ENCODE data around the gene PHOX2B. TPM values are rescaled to one million over a fixed set of nuclear protein-coding genes. Genes with fewer than 3 reads are reported as not detected.

The PHOX2B gene
- total and polyA plus RNA-seq, 8 donors: 0.48 to 2.0 TPM; not detected in 6

DNA sequence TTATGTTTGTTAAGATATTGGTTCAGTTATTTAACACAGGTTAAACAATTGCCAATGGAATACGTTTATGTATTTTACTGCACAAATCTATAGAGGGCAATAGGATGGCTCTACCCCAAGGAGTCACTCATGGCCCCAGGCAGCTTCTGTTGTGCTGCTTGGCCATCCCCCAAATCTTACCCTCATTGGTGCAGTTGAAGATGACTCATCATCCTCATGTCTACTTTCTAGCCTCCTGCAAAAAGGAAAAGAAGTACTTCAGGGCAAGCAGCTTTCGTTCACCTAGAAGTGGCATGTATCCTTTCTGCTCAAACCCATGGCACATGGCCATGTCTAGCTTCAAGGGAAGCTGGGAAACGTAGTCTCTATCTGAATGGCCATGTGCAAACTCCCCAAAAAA lies 14.2 kb downstream of the PHOX2B start:
- H3K27me3 ChIP-seq: peaks cover 0 to 54% (median 9%) of the 10 kb centered on the region in 3 donors
- 60 to 72% (median 69%) methylated on average over 3 of the region's 3 CpGs for WGBS, 5 donors
- intact Hi-C loops (cut with DNase I; ENCODE audit: low total_unique reads): no loop called here

DNA sequence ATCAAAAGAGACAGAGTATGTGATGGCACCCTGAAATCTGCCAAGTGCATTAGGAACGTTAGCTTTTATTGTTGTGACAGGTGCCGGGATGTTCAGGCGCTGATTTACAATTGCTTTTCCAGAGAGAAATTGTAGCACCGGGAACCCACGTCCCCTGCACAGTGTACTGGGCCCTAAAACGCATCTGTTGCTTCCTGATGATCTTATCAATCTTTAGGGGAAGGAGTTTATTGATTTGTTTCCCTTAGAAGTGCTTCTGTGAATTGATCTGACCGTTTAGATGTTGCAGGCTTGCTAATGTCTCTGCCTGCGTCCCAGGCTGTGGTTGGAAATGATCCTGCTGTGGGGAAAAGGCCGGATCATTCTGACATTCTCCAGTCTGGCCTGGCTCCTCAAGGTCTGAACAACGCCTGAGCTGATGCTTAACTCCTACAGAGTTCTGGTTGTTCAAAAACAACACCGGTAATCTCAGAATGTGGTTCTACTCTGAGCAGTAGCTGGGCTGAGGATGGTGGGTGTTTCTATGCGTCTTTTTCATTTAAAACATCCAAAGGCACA lies 16.9 kb downstream of the PHOX2B start:
- H3K27me3 ChIP-seq: peaks cover 0 to 50% (median 9%) of the 10 kb centered on the region in 3 donors
- no peak for DNase-seq
- intact Hi-C loops (cut with DNase I; ENCODE audit: low total_unique reads): no loop called here

More for the DNA sequence above, 14.2 kb downstream of the PHOX2B start:
- H3K27ac ChIP-seq: no peak overlapping the region
- DNase-seq: no peak
- no peak for TF ChIP-seq EP300 (IDR thresholded peaks at IDR 0.05)
- no peak for TF ChIP-seq POLR2AphosphoS5 (IDR thresholded peaks at IDR 0.05)
- no peak for TF ChIP-seq POLR2A (IDR thresholded peaks at IDR 0.05)
- no peak for TF ChIP-seq CTCF (IDR thresholded peaks at IDR 0.05)
- no peak overlapping the region for H3K4me3 ChIP-seq
- H3K4me1 ChIP-seq: no peaks in the 10 kb centered on the region
- no peaks in the 10 kb centered on the region for H3K36me3 ChIP-seq
- H3K9me3 ChIP-seq: no peaks in the 10 kb centered on the region

GRCh38 chr4:41728573-41728913 lies 20.0 kb downstream of the PHOX2B start:
- Histone ChIP-seq H3K9me3 (peaks cover 0 to 21% (median 9%) of the 10 kb centered on the region in 4 donors), H3K27me3 (peaks cover 0 to 43% (median 0%) of the 10 kb centered on the region in 3 donors), H3K36me3 (no peaks in the 10 kb centered on the region), H3K4me1 (no peaks in the 10 kb centered on the region), H3K4me3 (no peak overlapping the region), H3K27ac (no peak overlapping the region)
- intact Hi-C loops (cut with DNase I; ENCODE audit: low total_unique reads): no loop called here
- TF ChIP-seq CTCF (IDR thresholded peaks at IDR 0.05): no peak
- TF ChIP-seq POLR2AphosphoS5 (IDR thresholded peaks at IDR 0.05): no peak
- TF ChIP-seq POLR2A (IDR thresholded peaks at IDR 0.05): no peak
- TF ChIP-seq EP300 (IDR thresholded peaks at IDR 0.05): no peak
- WGBS, 5 donors: 54 to 73% (median 72%) methylated on average over 3 of the region's 3 CpGs
- DNase-seq: no peak

More for the DNA sequence above, 16.9 kb downstream of the PHOX2B start:
- no peak overlapping the region for H3K27ac ChIP-seq
- TF ChIP-seq EP300 (IDR thresholded peaks at IDR 0.05): no peak
- no peak overlapping the region for H3K4me3 ChIP-seq
- H3K4me1 ChIP-seq: no peaks in the 10 kb centered on the region
- WGBS, 5 donors: 39 to 46% (median 40%) methylated on average over 12 of the region's 12 CpGs
- H3K36me3 ChIP-seq: no peaks in the 10 kb centered on the region
- peaks cover 0 to 2% (median 0%) of the 10 kb centered on the region in 4 donors for H3K9me3 ChIP-seq

- intact Hi-C loops (cut with DNase I; ENCODE audit: low total_unique reads): no loop called here
- peaks cover 0 to 21% (median 9%) of the 10 kb centered on the region in 4 donors for H3K9me3 ChIP-seq
- no peak for DNase-seq
- no peaks in the 10 kb centered on the region for H3K4me1 ChIP-seq
- TF ChIP-seq CTCF (IDR thresholded peaks at IDR 0.05): no peak
- no peak for TF ChIP-seq POLR2AphosphoS5 (IDR thresholded peaks at IDR 0.05)
- TF ChIP-seq EP300 (IDR thresholded peaks at IDR 0.05): no peak
- TF ChIP-seq POLR2A (IDR thresholded peaks at IDR 0.05): no peak
- H3K27me3 ChIP-seq: peaks cover 0 to 42% (median 0%) of the 10 kb centered on the region in 3 donors
- H3K27ac ChIP-seq: no peak overlapping the region
- WGBS, 5 donors: 59 to 74% (median 69%) methylated on average over 4 of the region's 4 CpGs
- H3K36me3 ChIP-seq: no peaks in the 10 kb centered on the region
- no peak overlapping the region for H3K4me3 ChIP-seq
These were observed 20.5 kb downstream of the PHOX2B start for GRCh38 chr4:41727861-41728572.

GRCh38 chr4:41725254-41725653 lies 23.3 kb downstream of the PHOX2B start:
- no peaks in the 10 kb centered on the region for H3K36me3 ChIP-seq
- WGBS, 5 donors: 0 to 4% (median 3%) methylated on average over 1 of the region's 1 CpG
- intact Hi-C loops (cut with DNase I; ENCODE audit: low total_unique reads): no loop called here
- H3K4me1 ChIP-seq: no peaks in the 10 kb centered on the region
- peaks cover 0 to 42% (median 0%) of the 10 kb centered on the region in 3 donors for H3K27me3 ChIP-seq
- peaks cover 0 to 21% (median 9%) of the 10 kb centered on the region in 4 donors for H3K9me3 ChIP-seq
- DNase-seq: no peak
- no peak overlapping the region for H3K4me3 ChIP-seq
- H3K27ac ChIP-seq: no peak overlapping the region
- TF ChIP-seq POLR2A (IDR thresholded peaks at IDR 0.05) (no peak), EP300 (IDR thresholded peaks at IDR 0.05) (no peak), CTCF (IDR thresholded peaks at IDR 0.05) (no peak), POLR2AphosphoS5 (IDR thresholded peaks at IDR 0.05) (no peak)
